GM13976 (cell line): ENCODE results near the gene TM9SF2.

Source experiments
- DNase-seq: peaks from one replicate; pipeline ENCODE4 v3.0.0; 2012; ENCODE audit warnings: low spot score
- CTCF ChIP-seq: IDR thresholded peaks from 2 replicates; pipeline ENCODE4 v1.5.1; 2012; ENCODE audit warnings: borderline replicate concordance, mild to moderate bottlenecking; ENCODE audit not compliant: insufficient read depth; ENCODE audit errors: extremely low read depth, missing control alignments, control extremely low read depth
- in situ Hi-C: fragments of 300-500 bp; cut with MboI; formaldehyde crosslinking; loops from one replicate; pipeline ENCODE4 v1.12.0; 2022; ENCODE audit warnings: low sequenced_read_pairs, mixed read lengths, inconsistent platforms; ENCODE audit not compliant: unreplicated experiment

TM9SF2 gene

GRCh38 chr13:99516153-99516929, 15.1 kb downstream of the TM9SF2 start:
- TF ChIP-seq CTCF = no peak
- in situ Hi-C loops = no loop called here
- no peak for DNase-seq

- no peak for TF ChIP-seq CTCF
- no peak for DNase-seq
- in situ Hi-C loops = no loop called here
Observed at GRCh38 chr13:99517577-99517976, 16.3 kb downstream of the TM9SF2 start.

- DNase-seq = no peak
- no peak for TF ChIP-seq CTCF
- in situ Hi-C loops = no loop called here
Observed at GRCh38 chr13:99517984-99518383, 16.7 kb downstream of the TM9SF2 start.

- TF ChIP-seq CTCF = no peak
- in situ Hi-C loops = no loop called here
- DNase-seq = no peak
Observed at GRCh38 chr13:99522298-99522697, 21.0 kb downstream of the TM9SF2 start.

GRCh38 chr13:99523838-99524237, 22.6 kb downstream of the TM9SF2 start:
- TF ChIP-seq CTCF = no peak
- no peak for DNase-seq
- in situ Hi-C loops = no loop called here

- in situ Hi-C loops = no loop called here
- TF ChIP-seq CTCF = no peak
Observed at GRCh38 chr13:99525967-99526366, 24.7 kb downstream of the TM9SF2 start.

More at GRCh38 chr13:99525967-99526366, 24.7 kb downstream of the TM9SF2 start:
- no peak for DNase-seq
